Measurements from ENCODE around the gene SPDYE6.
A peak's percentile ranks its signal among the peaks of the same experiment; 100 is the strongest.
"Not testable (repeated sequence)": the region's sequence is repeated elsewhere in the genome, so short reads cannot be mapped to it uniquely, and the experiment has no call there.

Gene SPDYE6

DNA sequence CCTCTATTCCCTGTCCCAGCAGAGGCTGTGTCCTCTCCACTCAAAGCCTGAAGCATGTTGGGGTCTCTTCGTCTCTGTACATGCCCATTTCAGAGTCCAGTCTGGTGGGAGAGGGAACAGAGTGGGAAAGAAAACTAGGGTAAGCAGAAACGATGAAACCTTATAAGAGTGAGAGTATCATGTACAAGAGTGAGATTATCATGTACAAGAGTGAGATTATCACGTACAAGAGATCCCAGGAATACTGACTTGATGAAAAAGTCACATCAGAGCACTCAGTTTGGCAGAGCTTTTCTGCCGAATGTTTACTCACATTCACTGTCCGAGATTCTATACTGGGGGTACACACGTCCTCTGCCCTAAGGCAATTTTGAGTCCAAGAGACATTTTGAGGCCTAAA is at the start of gene SPDYE6:
TSS of gene SPDYE6 (minus strand) at position 101 of the 400 bp plus-strand sequence. CDS start 421 bp downstream, outside the sequence.
- not testable (repeated sequence) for H3K4me1 Mint-ChIP-seq; H3K27ac Mint-ChIP-seq; H3K27me3 Mint-ChIP-seq (ENCODE audit: low read depth); H3K4me3 Mint-ChIP-seq; H3K9me3 Mint-ChIP-seq; H3K36me3 Mint-ChIP-seq (ENCODE audit: low read depth)

- H3K9me3 Mint-ChIP-seq; H3K4me3 Mint-ChIP-seq; H3K4me1 Mint-ChIP-seq; H3K27me3 Mint-ChIP-seq (ENCODE audit: low read depth); H3K27ac Mint-ChIP-seq: not testable (repeated sequence)
- peaks cover 88% of the 10 kb centered on the region for H3K36me3 Mint-ChIP-seq (ENCODE audit: low read depth)
Observed at GRCh38 chr7:102404862-102405188, 48.6 kb upstream of the SPDYE6 start.

DNA sequence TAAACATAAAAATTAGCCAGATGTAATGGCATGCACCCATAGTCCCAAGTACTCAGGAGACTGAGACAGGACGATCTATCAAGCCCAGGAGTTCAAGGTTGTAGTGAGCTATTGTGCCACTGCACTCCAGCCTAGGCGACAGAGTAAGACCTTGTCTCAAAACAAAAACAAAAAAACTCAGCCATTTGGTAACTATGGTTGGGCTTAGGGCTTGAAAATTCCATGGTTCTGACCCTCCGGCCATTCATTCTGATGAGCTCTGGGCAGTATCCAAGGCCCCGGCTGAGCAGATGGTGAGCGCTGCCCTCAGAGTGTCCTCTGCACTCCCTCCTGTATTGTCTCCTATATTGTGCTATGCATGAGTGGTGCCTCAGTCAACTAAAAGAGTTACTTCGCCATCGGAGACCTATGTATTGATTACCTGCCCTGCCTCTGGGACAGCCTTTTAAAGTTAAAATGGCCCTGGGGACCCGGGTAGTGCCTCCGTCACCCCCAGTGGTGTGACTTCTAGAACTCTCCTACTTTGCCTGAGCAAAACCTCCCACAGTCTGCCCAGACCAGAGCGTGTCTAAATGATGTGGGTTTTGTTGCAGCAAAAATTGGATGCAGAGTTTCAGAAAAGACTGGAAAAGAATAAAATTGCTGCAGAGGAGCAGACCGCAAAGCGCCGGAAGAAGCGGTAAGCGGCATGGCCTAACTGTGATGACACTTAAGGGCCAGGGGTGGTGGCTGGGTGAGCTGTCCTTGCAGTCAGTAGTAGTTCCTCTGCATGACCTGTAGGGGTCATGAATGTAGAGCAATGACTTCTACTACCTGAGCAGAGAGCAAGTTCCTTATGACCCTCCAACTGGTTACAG is 48.0 kb upstream of the SPDYE6 start:
- no peaks in the 10 kb centered on the region for H3K4me1 Mint-ChIP-seq
- peak; percentile 51 to 63 (median 60) for TF ChIP-seq CTCF (IDR thresholded peaks at IDR 0.05; ENCODE audit: unreplicated experiment in 3 of 3)
- H3K9me3 Mint-ChIP-seq = peaks cover 2% of the 10 kb centered on the region
- H3K27ac Mint-ChIP-seq = no peak overlapping the region
- H3K4me3 Mint-ChIP-seq = no peak overlapping the region
- peaks cover 86% of the 10 kb centered on the region for H3K36me3 Mint-ChIP-seq (ENCODE audit: low read depth)
- no peaks in the 10 kb centered on the region for H3K27me3 Mint-ChIP-seq (ENCODE audit: low read depth)

DNA sequence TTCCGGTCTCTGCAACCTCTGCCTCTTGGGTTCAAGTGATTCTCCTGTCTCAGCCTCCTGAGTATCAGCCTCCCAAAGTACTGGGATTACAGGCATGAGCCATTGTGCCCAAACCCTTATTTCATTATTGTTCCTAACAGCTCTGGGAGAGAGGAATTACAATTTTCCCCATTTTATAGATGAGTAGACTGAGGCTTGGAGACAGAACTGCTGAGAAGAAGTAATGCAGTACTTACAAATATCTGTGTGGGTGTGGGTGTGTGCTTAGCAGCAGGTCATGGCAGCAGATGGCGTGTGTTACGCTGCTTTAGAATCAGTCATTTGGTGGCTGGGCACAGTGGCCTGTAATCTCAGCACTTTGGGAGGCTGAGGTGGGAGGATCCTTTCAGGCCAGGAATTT is 47.3 kb upstream of the SPDYE6 start:
- Mint-ChIP-seq H3K4me1 (no peaks in the 10 kb centered on the region), H3K27me3 (ENCODE audit: low read depth) (no peaks in the 10 kb centered on the region), H3K27ac (no peak overlapping the region), H3K36me3 (ENCODE audit: low read depth) (peaks cover 83% of the 10 kb centered on the region), H3K4me3 (no peak overlapping the region), H3K9me3 (no peaks in the 10 kb centered on the region)
- TF ChIP-seq CTCF (IDR thresholded peaks at IDR 0.05; ENCODE audit: unreplicated experiment in 3 of 3) = no peak

DNA sequence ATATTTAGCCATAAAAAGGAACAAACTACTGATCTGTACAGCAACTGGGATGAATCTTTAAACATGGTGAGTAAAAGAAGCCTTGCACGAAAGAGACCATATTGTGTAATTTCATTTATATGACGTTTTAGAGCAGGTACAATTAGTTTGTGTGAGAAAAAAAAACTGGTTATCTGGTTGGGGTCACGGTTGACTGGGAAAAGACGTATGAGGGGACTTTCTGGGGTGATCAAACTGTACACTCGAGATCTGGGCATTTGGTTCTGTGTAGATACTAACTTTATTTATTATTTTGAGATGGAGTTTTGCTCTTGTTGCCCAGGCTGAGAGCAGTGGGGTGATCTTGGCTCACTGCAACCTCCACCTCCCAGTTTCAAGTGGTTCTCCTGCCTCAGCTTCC is 44.1 kb upstream of the SPDYE6 start:
- Mint-ChIP-seq H3K27me3 (ENCODE audit: low read depth) (no peaks in the 10 kb centered on the region), H3K4me1 (peaks cover 15% of the 10 kb centered on the region), H3K36me3 (ENCODE audit: low read depth) (peaks cover 57% of the 10 kb centered on the region), H3K4me3 (no peak overlapping the region), H3K27ac (no peak overlapping the region), H3K9me3 (no peaks in the 10 kb centered on the region)
- TF ChIP-seq CTCF (IDR thresholded peaks at IDR 0.05; ENCODE audit: unreplicated experiment in 3 of 3) = no peak

GRCh38 chr7:102398543-102398942 is 42.3 kb upstream of the SPDYE6 start:
- Mint-ChIP-seq H3K27me3 (ENCODE audit: low read depth) (no peaks in the 10 kb centered on the region), H3K9me3 (no peaks in the 10 kb centered on the region), H3K36me3 (ENCODE audit: low read depth) (peaks cover 41% of the 10 kb centered on the region), H3K4me1 (peaks cover 15% of the 10 kb centered on the region), H3K4me3 (peak overlapping the region in 1 of 3 experiments; percentile 5), H3K27ac (no peak overlapping the region)
- no peak for TF ChIP-seq CTCF (IDR thresholded peaks at IDR 0.05; ENCODE audit: unreplicated experiment in 3 of 3)

DNA sequence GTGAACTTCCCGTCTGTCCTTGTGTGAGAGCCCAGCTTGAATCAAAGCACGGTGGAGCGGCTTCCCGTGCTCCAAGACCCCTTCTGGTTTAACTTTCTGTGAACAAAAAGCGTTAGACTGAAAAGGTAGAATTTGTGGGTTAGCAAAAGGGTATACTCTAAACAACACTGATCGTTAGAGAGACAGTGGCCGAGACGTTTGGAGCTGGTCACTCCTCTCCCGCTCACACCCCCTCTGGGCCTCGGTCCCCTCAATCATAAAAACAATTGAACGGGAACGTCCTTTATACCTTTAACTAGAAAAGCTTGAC is 40.4 kb upstream of the SPDYE6 start:
- H3K27ac Mint-ChIP-seq = peak overlapping the region; percentile 97 to 98 (median 98)
- no peaks in the 10 kb centered on the region for H3K9me3 Mint-ChIP-seq
- H3K4me3 Mint-ChIP-seq = peak overlapping the region; percentile 90 to 99 (median 98)
- H3K27me3 Mint-ChIP-seq (ENCODE audit: low read depth) = no peaks in the 10 kb centered on the region
- H3K36me3 Mint-ChIP-seq (ENCODE audit: low read depth) = peaks cover 32% of the 10 kb centered on the region
- peaks cover 15% of the 10 kb centered on the region for H3K4me1 Mint-ChIP-seq
- no peak for TF ChIP-seq CTCF (IDR thresholded peaks at IDR 0.05; ENCODE audit: unreplicated experiment in 3 of 3)
